Bronchial epithelial cell (primary cell): ENCODE measurements around the gene CBFA2T2. TPM values are rescaled to one million over a fixed set of nuclear protein-coding genes. Genes with fewer than 3 reads are reported as not detected.

ENCODE experiments used
- total RNA-seq: library from RNA; depleted of rRNA; stranded (reverse); fragments of >200 nt; gene quantifications from 2 replicates; pipeline ENCODE4 v1.2.1, GENCODE V29; 2014

Gene CBFA2T2
- total RNA-seq, 1 donor from 2014 or later: 5.3 TPM

Other genes starting within 250 kb of the CBFA2T2 start
- not detected in 2 replicates for gene BPIFB1, start 206.9 kb upstream of the CBFA2T2 start, total RNA-seq
- 21.6 and 27.4 TPM in 2 replicates for gene CDK5RAP1, start 88.6 kb upstream of the CBFA2T2 start, total RNA-seq
- 4.2 and 7.8 TPM in 2 replicates for gene SNTA1, start 46.3 kb upstream of the CBFA2T2 start, total RNA-seq
- gene C20orf144, start 172.2 kb downstream of the CBFA2T2 start, total RNA-seq: 0.13 TPM in 1 of 2 replicates, not detected in the other
- gene ACTL10, start 176.8 kb downstream of the CBFA2T2 start, total RNA-seq: 1.2 and 1.6 TPM in 2 replicates
- gene NECAB3, start 184.3 kb downstream of the CBFA2T2 start, total RNA-seq: 8.1 and 8.7 TPM in 2 replicates
- 0.26 and 0.64 TPM in 2 replicates for gene E2F1, start 196.3 kb downstream of the CBFA2T2 start, total RNA-seq
- gene PXMP4, start 230.2 kb downstream of the CBFA2T2 start, total RNA-seq: 2.4 and 3.3 TPM in 2 replicates
- gene ZNF341, start 241.9 kb downstream of the CBFA2T2 start, total RNA-seq: 0.53 and 0.64 TPM in 2 replicates